HEK293T (cell line): Measurements from ENCODE around the gene ACO2.

ENCODE experiments used
- CTCF ChIA-PET: fragments of 350-600 bp; formaldehyde crosslinking; extraction: SDS; loops from one replicate; lab custom pipeline; 2021; ENCODE audit warnings: antibody characterized with exemption, inconsistent platforms; lab: Yijun Ruan, JAX
- POLR2A ChIA-PET: fragments of 350-600 bp; formaldehyde crosslinking; extraction: SDS; loops from one replicate; lab custom pipeline; 2020; ENCODE audit warnings: antibody characterized with exemption, inconsistent platforms; lab: Yijun Ruan, JAX
- DNase-seq: peaks from one replicate; pipeline ENCODE4 v3.0.0; 2012; ENCODE audit warnings: mixed read lengths; ENCODE audit errors: extremely low spot score
- ARNT ChIP-seq: fragments of 450-650 bp; IDR thresholded peaks from 2 replicates; pipeline ENCODE4 v1.6.1; 2017; ENCODE audit warnings: mild to moderate bottlenecking
- BHLHE40 ChIP-seq: fragments of 450-650 bp; IDR thresholded peaks from 2 replicates; pipeline ENCODE4 v1.6.1; 2016; ENCODE audit warnings: mild to moderate bottlenecking, moderate library complexity, borderline replicate concordance
- CTBP1 ChIP-seq: fragments of 450-650 bp; IDR thresholded peaks from 2 replicates; pipeline ENCODE4 v1.6.1; 2016; ENCODE audit warnings: borderline replicate concordance
- ELF4 ChIP-seq: fragments of 450-650 bp; IDR thresholded peaks from 2 replicates; pipeline ENCODE4 v1.6.1; 2017; ENCODE audit warnings: antibody characterized with exemption
- FOXA1 ChIP-seq: fragments of 450-650 bp; IDR thresholded peaks from 2 replicates; pipeline ENCODE4 v1.6.1; 2016; ENCODE audit warnings: mild to moderate bottlenecking
- FOXK2 ChIP-seq: fragments of 450-650 bp; IDR thresholded peaks from 2 replicates; pipeline ENCODE4 v1.6.1; 2016; ENCODE audit warnings: mild to moderate bottlenecking
- FOXM1 ChIP-seq: fragments of 450-650 bp; IDR thresholded peaks from 2 replicates; pipeline ENCODE4 v1.6.1; 2017; ENCODE audit warnings: mild to moderate bottlenecking, borderline replicate concordance
- HDGF ChIP-seq: fragments of 450-650 bp; IDR thresholded peaks from 2 replicates; pipeline ENCODE4 v1.6.1; 2017; ENCODE audit warnings: antibody characterized with exemption, borderline replicate concordance
- L3MBTL2 ChIP-seq: fragments of 450-650 bp; conservative IDR thresholded peaks from 2 replicates; pipeline ENCODE4 v1.6.1; 2016; ENCODE audit warnings: mild to moderate bottlenecking
- LEF1 ChIP-seq: fragments of 450-650 bp; IDR thresholded peaks from 2 replicates; pipeline ENCODE4 v1.6.1; 2017; ENCODE audit warnings: mild to moderate bottlenecking, borderline replicate concordance
- NFRKB ChIP-seq: fragments of 450-650 bp; IDR thresholded peaks from 2 replicates; pipeline ENCODE4 v1.6.1; 2016; ENCODE audit warnings: mild to moderate bottlenecking, moderate library complexity
- SP1 ChIP-seq: fragments of 450-650 bp; IDR thresholded peaks from 2 replicates; pipeline ENCODE4 v1.6.1; 2017
- SUZ12 ChIP-seq: fragments of 450-650 bp; IDR thresholded peaks from 2 replicates; pipeline ENCODE4 v1.6.1; 2016; ENCODE audit warnings: mild to moderate bottlenecking
- TARDBP ChIP-seq: fragments of 450-650 bp; IDR thresholded peaks from 2 replicates; pipeline ENCODE4 v1.6.1; 2016
- ZNF384 ChIP-seq: fragments of 450-650 bp; IDR thresholded peaks from 2 replicates; pipeline ENCODE4 v1.6.1; 2016
- TF ChIP-seq, protein P1 (sequence below): fragments of 450-650 bp; IDR thresholded peaks from 2 replicates; pipeline ENCODE4 v1.6.1; 2016

Gene ACO2

GRCh38 chr22:41445129-41446056, 23.5 kb upstream of the ACO2 start:
- ChIA-PET POLR2A (interaction anchor here (1.1 to 7.8 kb wide), 26 partner anchors 9 to 809 kb away, joined by 3 to 148 read pairs (median 6); partner anchors contain the start of genes ACO2, MRTFA, PHF5A and TEF), CTCF (interaction anchor here (0.8 to 1.3 kb wide), 3 partner anchors 26 to 221 kb away, joined by 3 read pairs; no protein-coding TSS in a partner anchor)
- no peak for TF ChIP-seq LEF1
- no peak for DNase-seq

DNA sequence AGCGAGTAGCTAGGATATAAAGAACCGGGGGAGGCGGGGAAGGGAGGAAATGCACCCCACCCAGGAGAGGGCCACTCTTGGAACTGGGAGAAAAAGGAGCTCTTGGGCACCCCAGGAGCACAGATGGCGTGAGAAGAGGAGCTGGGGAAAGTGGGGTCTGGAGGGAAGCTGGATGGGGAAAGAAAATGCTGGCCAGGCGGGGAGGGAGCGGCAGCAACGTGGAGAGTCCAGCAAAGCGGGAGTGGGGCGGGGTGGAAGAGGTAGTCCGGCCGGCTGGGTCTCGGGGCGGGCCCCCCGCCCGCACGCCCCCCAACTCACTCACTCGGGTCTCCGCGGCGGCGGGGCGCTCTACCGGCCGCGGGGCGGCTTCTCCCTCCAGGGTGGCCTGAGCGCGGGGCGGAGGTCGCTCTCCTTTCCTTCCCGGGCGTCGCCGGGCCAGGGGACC, 22.8 kb upstream of the ACO2 start:
- ChIA-PET CTCF (interaction anchor here (1.3 kb wide), 1 partner anchor 81 kb away, joined by 3 read pairs; no protein-coding TSS in a partner anchor), POLR2A (interaction anchor here (0.6 to 7.8 kb wide), 38 partner anchors 10 to 248 kb away, joined by 3 to 148 read pairs (median 6); partner anchors contain the start of genes ACO2, DESI1, PHF5A and PMM1)
- DNase-seq = no peak
- TF ChIP-seq TARDBP (no peak), ZNF384 (no peak), ELF4 (no peak), FOXM1 (no peak), NFRKB (no peak), FOXK2 (no peak), HDGF (no peak), SP1 (no peak), SUZ12 (no peak), CTBP1 (no peak), L3MBTL2 (no peak), LEF1 (no peak), BHLHE40 (no peak), FOXA1 (no peak), ARNT (no peak)
- TF ChIP-seq, protein P1, sequence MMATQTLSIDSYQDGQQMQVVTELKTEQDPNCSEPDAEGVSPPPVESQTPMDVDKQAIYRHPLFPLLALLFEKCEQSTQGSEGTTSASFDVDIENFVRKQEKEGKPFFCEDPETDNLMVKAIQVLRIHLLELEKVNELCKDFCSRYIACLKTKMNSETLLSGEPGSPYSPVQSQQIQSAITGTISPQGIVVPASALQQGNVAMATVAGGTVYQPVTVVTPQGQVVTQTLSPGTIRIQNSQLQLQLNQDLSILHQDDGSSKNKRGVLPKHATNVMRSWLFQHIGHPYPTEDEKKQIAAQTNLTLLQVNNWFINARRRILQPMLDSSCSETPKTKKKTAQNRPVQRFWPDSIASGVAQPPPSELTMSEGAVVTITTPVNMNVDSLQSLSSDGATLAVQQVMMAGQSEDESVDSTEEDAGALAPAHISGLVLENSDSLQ = no peak

- ChIA-PET POLR2A (interaction anchor here (0.6 to 7.8 kb wide), 37 partner anchors 10 to 249 kb away, joined by 3 to 148 read pairs (median 5); partner anchors contain the start of genes ACO2, DESI1, PHF5A and PMM1), CTCF (no interaction called here)
- DNase-seq = peak; percentile 74
- TF ChIP-seq ARNT (no peak), L3MBTL2 (peak; percentile 78), BHLHE40 (no peak), ELF4 (peak; percentile 88), SUZ12 (no peak), TARDBP (no peak), SP1 (no peak), LEF1 (peak; percentile 47; the same call in 1 of the 2 replicates), CTBP1 (peak; percentile 54; the same call in 1 of the 2 replicates), FOXM1 (peak; percentile 61; the same call in 1 of the 2 replicates), FOXA1 (no peak), HDGF (no peak), ZNF384 (no peak), FOXK2 (no peak), NFRKB (no peak)
- TF ChIP-seq, protein P1 = no peak
Measured at GRCh38 chr22:41446639-41447434, 22.1 kb upstream of the ACO2 start, which contains the start of gene TOB2. Gene TOB2, minus strand, starts transcription at chr22:41446801. Its CDS starts 9,456 bp downstream, at chr22:41437345.

GRCh38 chr22:41447435-41448188, 21.3 kb upstream of the ACO2 start:
- ChIA-PET CTCF (interaction anchor here (0.9 kb wide), 2 partner anchors 44 to 70 kb away, joined by 4 to 5 read pairs; no protein-coding TSS in a partner anchor), POLR2A (interaction anchor here (0.6 to 7.8 kb wide), 43 partner anchors 10 to 353 kb away, joined by 3 to 148 read pairs (median 6); partner anchors contain the start of genes ACO2, CCDC134, DESI1 and PHF5A)
- DNase-seq = peak; percentile 57
- TF ChIP-seq BHLHE40 (no peak), CTBP1 (no peak)

DNA sequence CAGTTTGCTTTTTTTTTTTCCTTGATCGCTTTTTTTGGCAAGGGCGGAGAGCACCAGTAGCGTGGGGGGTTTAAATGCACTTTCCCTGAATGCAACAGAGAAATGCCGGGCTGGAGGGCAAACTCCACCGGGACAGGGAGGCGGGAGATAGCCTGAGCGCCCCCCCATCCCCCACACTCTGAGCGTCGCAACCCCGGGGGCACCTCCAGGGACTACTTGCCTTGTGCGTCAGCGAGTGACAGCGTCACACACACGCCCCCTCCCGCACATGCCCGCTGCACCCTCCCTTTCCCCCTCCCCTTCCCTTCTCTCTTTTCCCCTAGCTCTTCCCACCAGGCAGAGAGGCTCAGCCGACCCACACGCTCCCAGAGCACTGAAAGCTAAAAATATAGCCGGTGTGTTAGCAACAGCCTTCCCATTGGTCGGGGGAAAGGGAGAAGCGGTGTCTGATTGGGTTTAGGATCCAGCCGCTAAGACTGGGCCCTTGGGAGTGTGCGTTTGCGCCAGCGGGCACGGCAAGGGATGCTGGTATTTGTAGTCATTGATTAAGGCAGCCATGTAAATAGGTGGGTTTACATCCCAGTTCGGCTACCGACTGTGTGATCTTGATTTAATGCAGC, 20.6 kb upstream of the ACO2 start:
- POLR2A ChIA-PET = interaction anchor here (0.6 to 7.8 kb wide), 23 partner anchors 11 to 1092 kb away, joined by 3 to 148 read pairs (median 4); partner anchors contain the start of genes ACO2, CCDC134, PHF5A and PMM1

More for the DNA sequence above, 20.6 kb upstream of the ACO2 start:
- TF ChIP-seq NFRKB (no peak), FOXK2 (no peak), FOXM1 (peak; percentile 29; the same call in 1 of the 2 replicates), ZNF384 (peak; percentile 71), L3MBTL2 (no peak)
- TF ChIP-seq, protein P1 = peak; percentile 80
- DNase-seq = peak; percentile 91
- CTCF ChIA-PET = interaction anchor here (0.6 to 0.9 kb wide), 3 partner anchors 45 to 219 kb away, joined by 4 to 7 read pairs (median 5); no protein-coding TSS in a partner anchor
